ENCODE results near the gene GGTLC3.
"Not testable (repeated sequence)": the region's sequence is repeated elsewhere in the genome, so short reads cannot be mapped to it uniquely, and the experiment has no call there.

GGTLC3 gene

DNA sequence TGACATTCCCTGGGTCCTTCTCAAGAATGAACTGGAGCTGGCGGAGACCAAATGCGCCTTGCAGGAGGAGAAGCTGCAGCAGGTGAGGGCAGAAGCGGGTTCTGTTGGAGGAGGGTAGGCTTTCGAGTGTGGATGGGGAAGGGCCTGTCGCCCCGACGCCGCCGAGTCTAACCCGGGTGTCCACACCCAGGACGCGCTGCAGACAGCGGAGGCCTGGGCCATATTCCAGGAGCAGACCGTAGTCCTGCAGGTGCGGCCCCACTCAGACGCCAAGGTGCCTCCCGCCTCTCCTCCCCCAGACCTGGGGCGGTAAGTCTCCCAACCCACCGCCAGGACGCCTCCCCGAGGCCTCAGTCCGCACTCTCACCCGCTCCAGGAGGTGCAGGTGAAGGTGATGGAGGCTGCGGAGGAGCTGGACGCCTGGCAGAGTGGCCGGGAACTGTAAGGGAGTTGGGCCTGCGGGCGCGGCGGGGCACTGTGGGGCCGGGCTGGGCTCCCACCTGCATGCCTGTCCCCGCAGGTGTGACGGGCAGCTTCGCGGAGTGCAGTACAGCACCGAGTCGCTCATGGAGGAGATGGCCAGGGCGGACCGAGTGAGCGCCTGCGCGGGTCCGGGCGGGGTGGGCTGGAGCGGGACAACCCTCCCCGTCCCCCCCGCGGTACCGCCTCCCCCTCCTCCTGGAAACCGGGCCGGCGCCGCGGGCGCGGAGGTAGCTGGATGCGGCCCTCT is 11.6 kb upstream of the GGTLC3 start:
- not testable (repeated sequence) for H3K4me2 ChIP-seq, H3K27me3 ChIP-seq, H3K4me3 ChIP-seq, H3K9me3 ChIP-seq, H4K20me1 ChIP-seq, H3K36me3 ChIP-seq, H3K4me1 ChIP-seq, H3K27ac ChIP-seq, H3K9ac ChIP-seq

DNA sequence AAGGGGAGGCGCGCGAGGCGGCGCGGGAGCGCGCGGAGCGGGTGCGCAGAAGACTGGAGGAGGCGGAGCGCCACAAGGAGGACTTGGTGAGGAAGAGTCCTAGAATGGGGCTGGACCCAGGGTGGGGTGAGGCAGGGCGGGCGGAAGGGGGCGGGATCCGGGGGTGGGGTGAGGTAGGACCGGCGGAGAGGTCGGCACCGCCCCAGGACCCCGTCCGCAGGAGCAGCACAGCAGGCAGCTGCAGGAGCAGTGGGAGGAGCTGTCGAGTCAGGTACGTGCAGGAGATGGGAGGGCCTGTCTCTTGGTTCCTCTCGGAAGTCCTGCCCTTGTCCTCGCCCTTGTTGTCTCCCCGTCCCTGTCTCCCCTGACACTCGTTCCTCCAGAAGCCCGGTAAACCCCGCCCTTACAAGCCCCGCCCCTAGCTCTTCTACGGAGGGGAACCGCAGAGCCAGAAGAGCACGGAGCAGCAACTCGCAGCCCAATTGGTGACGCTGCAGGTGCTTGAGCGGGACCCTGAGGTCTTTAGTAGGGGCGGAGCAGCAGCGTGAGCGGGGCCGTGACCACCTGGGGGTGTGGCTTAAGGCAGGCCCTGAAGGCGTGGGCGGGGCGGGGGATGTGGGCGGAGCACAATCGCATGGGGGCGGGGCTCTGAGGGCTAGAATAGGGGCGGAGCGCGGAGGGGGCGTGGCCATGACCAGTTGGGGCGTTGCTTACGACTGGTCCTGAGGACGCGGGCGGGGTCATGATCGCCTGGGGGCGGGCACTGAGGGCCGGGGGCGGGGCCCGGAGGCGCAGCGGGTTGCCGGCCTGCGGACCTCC is 10.8 kb upstream of the GGTLC3 start:
- not testable (repeated sequence) for H3K36me3 ChIP-seq, H3K4me3 ChIP-seq, H3K9me3 ChIP-seq, H3K9ac ChIP-seq, H3K27me3 ChIP-seq, H4K20me1 ChIP-seq, H3K4me1 ChIP-seq, H3K4me2 ChIP-seq, H3K27ac ChIP-seq

DNA sequence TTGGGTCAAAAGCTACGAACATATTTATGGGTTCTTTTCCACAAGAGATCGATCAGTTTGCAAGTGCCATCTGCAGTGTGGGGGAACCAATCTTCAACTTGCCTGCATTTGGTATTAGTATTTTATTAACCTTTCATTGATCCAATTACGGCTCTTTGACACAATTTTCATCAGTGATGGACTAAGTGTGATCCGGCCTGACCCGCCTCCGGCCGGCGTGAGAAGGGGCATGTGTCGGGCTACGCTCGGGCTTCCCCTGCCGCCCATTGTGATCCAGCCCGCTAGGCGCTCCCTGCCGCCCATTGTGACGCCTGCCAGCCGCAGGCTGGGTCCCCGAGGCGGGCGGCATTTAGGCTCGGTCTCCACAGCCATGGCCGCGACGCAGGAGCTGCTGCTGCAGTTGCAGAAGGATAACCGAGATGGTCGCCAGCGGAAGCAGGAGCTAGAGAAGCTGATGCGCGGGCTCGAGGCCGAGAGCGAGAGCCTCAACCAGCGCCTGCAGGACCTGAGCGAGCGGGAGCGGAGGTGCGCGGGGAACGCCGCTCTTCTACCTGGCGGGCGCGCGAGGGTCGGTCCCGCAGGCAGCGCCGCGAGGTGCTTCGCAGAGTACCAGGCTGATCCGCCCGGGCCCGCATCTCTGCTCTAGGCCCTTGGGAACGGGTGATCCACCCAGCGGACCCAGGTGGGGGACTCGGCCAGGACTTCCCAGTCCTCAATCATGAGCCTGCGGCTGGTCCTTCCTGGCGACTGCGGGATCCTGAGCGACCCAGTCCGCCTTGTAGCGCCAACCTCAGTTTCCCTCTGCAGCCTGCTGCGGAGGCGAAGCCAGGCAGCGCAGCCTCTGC is 10.0 kb upstream of the GGTLC3 start, which contains the start of gene TMEM191B:
TSS of gene TMEM191B (plus strand) at position 51 of the 845 bp plus-strand sequence. CDS start at position 230, 179 bp downstream.
- not testable (repeated sequence) for H3K4me1 ChIP-seq, H3K9ac ChIP-seq, H3K4me2 ChIP-seq, H4K20me1 ChIP-seq, H3K27me3 ChIP-seq, H3K27ac ChIP-seq, H3K4me3 ChIP-seq, H3K36me3 ChIP-seq, H3K9me3 ChIP-seq

DNA sequence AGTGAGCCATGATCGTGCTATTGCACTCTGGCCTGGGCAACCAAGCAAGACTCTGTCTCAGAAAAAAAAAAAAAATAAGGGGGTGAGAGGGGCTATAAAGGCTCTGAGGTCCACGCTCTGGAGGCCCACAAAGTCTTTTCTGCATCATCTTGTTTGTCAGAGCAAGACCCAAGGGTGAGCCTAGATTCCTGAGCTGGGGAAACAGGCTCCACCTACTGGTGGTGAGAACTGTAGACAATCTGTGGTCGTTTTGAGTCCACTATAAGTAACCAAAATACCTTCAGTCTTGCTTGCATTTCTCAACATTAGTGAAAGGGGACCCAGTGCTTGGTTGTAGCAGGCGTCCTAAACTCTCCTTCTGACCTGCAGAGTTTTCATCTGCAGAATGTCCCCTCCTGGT is 5.4 kb upstream of the GGTLC3 start:
- H3K4me2 ChIP-seq, H3K4me1 ChIP-seq, H3K4me3 ChIP-seq: not testable (repeated sequence)

DNA sequence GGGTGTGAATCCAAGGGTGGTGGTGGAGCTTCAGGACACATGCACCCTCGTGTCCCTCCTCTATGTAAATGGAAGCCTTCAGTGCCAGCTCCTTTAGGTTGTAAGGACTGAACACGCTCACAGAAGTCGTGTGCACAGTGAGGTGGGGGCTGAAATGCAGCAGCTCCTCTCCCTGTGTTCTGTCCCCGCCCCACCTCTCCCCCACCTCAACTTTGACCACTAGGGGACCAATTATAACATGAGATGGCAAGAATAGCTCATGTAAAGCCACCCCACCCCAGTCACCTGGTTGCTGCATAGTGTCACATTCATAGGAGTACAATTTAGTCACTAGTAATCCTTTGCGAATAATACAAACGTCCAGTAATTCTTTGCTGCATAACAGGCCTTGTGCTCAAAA is 4.8 kb upstream of the GGTLC3 start:
- H3K4me1 ChIP-seq, H3K27me3 ChIP-seq, H3K27ac ChIP-seq, H3K36me3 ChIP-seq, H3K9ac ChIP-seq, H3K4me2 ChIP-seq, H3K4me3 ChIP-seq, H3K9me3 ChIP-seq, H4K20me1 ChIP-seq: not testable (repeated sequence)

More for the DNA sequence above, 5.4 kb upstream of the GGTLC3 start:
- H3K9ac ChIP-seq, H3K27ac ChIP-seq, H3K36me3 ChIP-seq, H4K20me1 ChIP-seq, H3K27me3 ChIP-seq, H3K9me3 ChIP-seq: not testable (repeated sequence)

DNA sequence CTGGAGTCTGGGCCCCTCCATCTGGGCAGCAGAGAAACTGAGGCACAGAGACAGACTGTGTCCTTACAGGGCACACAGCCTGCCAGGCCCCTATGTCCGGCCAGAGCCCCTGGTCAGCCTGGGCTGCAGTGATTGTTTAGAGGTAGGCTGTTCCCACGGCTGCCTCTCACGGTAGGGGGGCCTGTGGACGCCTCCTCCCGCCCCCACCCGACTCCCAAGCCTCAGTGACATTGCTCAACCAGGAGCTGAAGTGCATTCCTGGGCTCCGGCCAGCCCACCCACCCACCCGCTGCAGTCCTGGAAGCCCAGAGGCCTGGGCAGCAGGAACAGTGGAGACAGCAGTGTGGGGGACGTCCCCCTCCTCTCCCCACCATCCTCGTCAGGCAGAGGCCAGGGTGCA is 4.5 kb downstream of the GGTLC3 start:
- not testable (repeated sequence) for H3K27ac ChIP-seq, H3K4me2 ChIP-seq

DNA sequence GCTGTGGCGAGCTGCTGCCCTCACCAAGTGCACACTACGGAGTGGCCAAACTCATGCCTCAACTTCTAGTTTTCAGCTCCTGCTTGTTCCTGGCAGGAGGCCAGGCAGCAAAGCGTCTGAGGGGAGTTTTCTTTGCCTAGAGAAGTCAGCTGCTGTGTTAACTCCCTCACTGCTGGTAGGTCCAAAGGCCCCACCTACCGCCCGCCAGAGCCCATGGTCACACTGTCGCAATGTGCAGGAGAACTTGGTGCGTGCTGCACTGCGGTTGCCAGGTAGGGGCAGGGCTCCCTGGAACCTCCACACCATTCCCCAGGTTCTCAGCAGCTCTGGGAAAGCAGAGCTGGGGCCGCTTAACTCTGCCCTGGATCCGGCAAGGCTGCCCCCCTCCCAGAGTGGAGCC is 5.6 kb downstream of the GGTLC3 start:
- not testable (repeated sequence) for H4K20me1 ChIP-seq, H3K9ac ChIP-seq, H3K4me1 ChIP-seq, H3K4me2 ChIP-seq, H3K9me3 ChIP-seq, H3K27me3 ChIP-seq, H3K27ac ChIP-seq, H3K4me3 ChIP-seq, H3K36me3 ChIP-seq

More for the DNA sequence above, 4.5 kb downstream of the GGTLC3 start:
- not testable (repeated sequence) for H3K36me3 ChIP-seq, H3K4me3 ChIP-seq, H3K9me3 ChIP-seq, H4K20me1 ChIP-seq, H3K9ac ChIP-seq, H3K27me3 ChIP-seq, H3K4me1 ChIP-seq

DNA sequence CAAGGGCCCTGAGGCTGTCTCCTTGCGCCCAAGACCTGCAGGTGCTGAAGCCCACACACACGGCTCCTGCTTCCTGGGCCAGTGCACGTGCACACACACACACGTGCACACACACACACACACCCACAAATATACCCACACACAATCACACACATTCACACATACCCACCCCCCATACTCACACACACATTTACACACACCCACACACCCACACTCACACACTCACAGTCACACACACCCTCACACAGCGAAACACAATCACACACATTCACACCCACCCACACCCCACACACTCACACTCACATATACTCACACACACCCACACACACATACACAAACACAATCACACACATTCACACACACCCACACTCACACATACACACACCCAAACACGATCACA is 6.6 kb downstream of the GGTLC3 start:
- not testable (repeated sequence) for H3K9ac ChIP-seq, H3K4me3 ChIP-seq, H3K27me3 ChIP-seq, H3K9me3 ChIP-seq, H4K20me1 ChIP-seq, H3K36me3 ChIP-seq, H3K27ac ChIP-seq, H3K4me2 ChIP-seq, H3K4me1 ChIP-seq

DNA sequence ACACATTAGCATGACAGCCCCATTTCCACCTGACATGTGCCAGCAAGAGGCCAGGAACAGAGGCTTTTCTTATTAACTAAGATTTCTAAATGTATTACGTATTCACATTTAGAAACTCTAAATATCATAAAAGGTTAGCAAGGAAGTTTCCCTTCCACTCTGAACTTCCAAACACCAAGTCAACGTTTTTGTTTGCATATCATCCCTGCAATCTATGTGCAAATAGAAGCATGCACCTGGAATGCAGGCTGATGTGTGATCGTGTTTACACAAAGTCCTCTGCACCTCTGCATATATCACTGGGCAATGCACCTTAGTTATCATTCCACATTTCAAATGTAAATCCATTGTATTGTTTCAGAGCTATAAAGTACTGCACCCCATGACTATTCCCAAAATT is 21.7 kb downstream of the GGTLC3 start:
- not testable (repeated sequence) for H3K9ac ChIP-seq, H3K36me3 ChIP-seq, H3K27me3 ChIP-seq, H3K9me3 ChIP-seq, H3K27ac ChIP-seq, H3K4me3 ChIP-seq, H3K4me1 ChIP-seq, H4K20me1 ChIP-seq, H3K4me2 ChIP-seq

Data from BLaER1 (cell line).